GM21528 (cell line): ENCODE data around the gene OLFML2A.
"Not testable (repeated sequence)": the region's sequence is repeated elsewhere in the genome, so short reads cannot be mapped to it uniquely, and the experiment has no call there.

ENCODE experiments used
- ATAC-seq: cut with Tn5 transposase; IDR thresholded peaks from one replicate; pipeline ENCODE4 v1.9.1; 2021; ENCODE audit warnings: mild to moderate bottlenecking, moderate library complexity; ENCODE audit not compliant: unreplicated experiment, low FRiP score

Gene OLFML2A

DNA sequence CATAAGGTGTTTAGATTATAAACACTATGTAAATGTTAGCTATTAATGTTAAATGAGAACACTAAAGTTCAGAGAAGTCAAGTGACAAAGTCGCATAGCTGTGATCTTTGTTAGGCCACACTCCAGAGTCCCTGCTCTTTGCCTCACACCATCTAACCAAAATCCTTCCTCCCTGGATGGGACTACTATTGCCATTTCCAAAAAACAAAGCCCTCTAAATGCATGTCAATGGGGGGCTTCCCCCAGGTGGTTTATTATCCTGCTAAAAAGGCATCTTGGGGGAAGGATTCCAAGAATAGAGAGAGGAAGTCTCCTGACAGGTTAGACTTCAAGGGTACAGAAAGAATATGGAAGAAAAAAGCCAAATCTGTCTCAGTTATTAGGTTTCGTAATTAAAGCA, 16.2 kb upstream of the OLFML2A start:
- ATAC-seq = no peak

DNA sequence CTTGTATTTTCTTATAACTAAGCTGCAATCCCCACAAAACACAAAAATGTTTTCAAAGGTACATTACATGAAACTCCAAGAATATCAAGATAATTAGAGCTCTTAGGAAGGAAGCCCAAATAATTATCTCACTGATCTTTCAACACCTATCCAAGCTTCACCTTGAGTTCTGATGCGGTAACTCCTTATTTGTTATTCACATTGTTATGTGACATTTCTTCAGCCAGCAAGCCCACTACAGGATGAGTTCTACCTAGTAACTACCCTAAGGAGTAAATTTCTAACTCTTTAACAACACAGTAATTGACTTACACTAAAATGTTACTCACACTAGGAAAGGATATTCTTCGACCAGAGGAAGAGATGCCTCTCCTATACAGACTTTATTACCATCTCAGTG, 15.7 kb upstream of the OLFML2A start:
- ATAC-seq = no peak

GRCh38 chr9:124761710-124762109, 15.2 kb upstream of the OLFML2A start:
- ATAC-seq = no peak

DNA sequence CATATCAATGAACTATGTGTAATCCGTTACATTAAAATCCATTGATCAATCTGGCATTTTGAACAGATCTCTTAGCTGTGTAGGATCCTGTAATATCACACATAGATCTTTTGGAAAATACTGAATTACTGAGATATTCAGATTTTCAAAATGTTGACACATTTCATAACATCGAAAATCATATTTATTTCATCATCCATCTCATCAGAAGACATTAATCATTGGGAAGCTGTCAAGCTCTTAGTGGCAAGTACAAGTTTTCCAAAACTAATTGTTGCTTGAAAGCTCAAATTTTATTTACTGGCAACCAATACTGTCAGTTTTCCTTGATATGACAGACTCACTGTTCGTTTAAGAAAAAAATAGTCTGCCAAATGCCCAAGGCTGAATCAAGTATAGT, 14.3 kb upstream of the OLFML2A start:
- no peak for ATAC-seq

GRCh38 chr9:124764774-124765438, 12.0 kb upstream of the OLFML2A start:
- no peak for ATAC-seq

- no peak for ATAC-seq
Measured at GRCh38 chr9:124765439-124765835, 11.5 kb upstream of the OLFML2A start.

GRCh38 chr9:124766326-124766725, 10.6 kb upstream of the OLFML2A start:
- no peak for ATAC-seq

DNA sequence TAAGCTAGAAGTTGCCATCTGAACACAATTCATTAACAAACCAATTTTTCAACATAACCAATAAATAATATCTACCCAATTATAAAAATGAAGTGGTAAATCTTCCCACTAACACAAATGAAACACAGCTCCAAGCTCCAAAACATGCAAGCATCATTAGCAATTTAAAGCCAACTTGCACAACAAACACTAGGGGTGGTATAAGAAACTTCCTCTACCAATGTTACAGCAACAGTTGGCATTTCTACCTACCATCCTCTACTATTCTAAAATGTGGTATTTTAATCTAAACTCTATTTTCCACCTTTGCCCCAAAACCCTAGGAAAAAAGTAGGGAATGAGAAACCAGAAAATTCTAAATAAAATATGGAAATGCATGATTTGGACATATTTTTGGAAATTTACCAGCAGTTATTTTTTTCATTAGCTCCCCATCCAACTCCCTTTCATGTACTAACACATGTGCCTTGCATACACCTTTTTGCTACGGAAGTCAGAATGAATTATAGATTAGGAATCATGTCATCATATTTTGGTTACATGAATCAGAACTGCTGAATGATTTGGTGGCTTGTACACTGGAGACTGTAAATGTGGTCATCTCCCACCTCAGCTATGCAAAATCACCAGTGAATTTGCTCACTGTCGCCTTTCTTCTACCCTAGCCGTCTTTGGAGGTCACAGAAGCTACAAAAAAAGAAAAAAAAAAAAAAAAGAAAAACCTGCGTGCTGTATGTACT, 9.9 kb upstream of the OLFML2A start:
- ATAC-seq = no peak

DNA sequence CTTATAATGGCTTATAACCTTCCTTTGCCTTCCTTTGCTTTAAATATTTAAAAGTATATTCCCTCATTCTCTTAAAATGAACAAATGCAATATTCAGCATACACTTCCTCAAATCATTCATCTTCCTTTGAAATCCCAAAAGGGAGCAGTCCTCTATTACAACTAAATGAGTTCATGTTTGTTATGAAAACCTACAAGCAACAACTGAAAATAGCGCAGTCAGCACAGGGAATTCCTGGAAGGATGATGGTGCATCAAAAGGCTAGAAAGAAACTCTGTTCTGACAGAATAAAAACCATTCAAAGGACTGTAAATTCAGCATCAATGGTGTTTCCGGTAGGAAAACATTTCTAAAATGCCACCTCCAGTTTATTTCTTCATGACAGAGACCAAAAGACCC, 9.1 kb upstream of the OLFML2A start:
- no peak for ATAC-seq

GRCh38 chr9:124768334-124768733, 8.6 kb upstream of the OLFML2A start:
- no peak for ATAC-seq

GRCh38 chr9:124768750-124769548, 8.0 kb upstream of the OLFML2A start:
- no peak for ATAC-seq

- ATAC-seq = no peak
Measured at GRCh38 chr9:124769549-124770358, 7.2 kb upstream of the OLFML2A start.

DNA sequence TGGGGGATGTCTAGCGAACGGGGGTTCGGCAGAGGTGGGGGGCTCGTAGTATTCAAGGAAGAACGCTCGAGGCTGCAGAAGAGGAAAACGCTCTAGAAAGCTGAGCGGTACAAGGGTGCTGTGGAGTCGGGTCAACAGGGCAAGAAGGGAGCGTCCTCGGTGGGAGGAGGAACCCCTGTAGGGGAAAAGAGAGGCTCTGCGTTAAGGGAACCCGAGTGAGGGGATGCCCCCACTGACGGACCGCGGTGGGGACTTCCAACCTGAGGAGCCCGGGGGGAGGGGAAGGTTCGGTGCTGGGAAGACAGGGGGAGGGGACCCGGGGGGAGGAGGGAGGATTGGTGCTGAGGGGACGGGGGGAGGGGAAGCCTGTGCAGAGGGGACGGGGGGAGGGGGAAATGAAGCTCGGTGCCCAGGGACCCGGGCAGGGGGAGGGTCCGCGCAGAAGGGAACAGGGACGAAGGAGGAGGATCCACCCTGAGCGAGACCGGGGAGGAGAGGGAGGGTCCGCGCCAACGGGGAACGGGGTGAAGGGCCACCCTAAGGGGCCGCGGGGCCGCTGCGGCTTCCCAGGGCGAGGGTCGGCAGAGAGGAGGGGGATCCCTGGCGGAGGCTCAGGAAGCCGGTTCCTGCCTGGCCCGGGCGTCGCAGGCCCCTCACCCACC, 6.4 kb upstream of the OLFML2A start:
- ATAC-seq = no peak

- peak; percentile 89 for ATAC-seq
Measured at GRCh38 chr9:124771021-124771866, 5.7 kb upstream of the OLFML2A start, which contains the start of gene NR6A1. TSS of gene NR6A1 (minus strand) at chr9:124771311.

- no peak for ATAC-seq
Measured at GRCh38 chr9:124771867-124772679, 4.9 kb upstream of the OLFML2A start.

DNA sequence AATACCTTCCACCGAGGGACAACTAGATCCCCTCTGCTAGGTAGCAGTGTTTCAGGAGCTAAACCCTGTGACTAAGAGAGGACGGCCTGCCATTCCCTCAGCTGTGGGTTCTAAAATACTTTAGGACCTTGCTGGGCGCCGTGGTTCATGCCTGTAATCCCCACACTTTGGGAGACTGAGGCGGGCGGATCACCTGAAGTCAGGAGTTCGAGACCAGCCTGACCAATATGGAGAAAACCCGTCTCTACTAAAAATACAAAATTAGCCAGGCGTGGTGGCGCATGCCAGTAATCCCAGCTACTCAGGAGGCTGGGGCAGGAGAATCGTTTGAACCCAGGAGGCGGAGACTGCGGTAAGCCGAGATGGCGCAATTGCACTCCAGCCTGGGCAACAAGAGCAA, 4.1 kb upstream of the OLFML2A start:
- not testable (repeated sequence) for ATAC-seq

- ATAC-seq = no peak
Measured at GRCh38 chr9:124773473-124774128, 3.3 kb upstream of the OLFML2A start.
